COR-L47 (cell line): ENCODE results near the gene AFG1L.
"Not testable (repeated sequence)": the region's sequence is repeated elsewhere in the genome, so short reads cannot be mapped to it uniquely, and the experiment has no call there.

ENCODE experiments used
- DNase-seq: peaks from one replicate; lab custom pipeline; 2025; lab: John Stamatoyannopoulos, UW

AFG1L gene

GRCh38 chr6:108350528-108350927, 55.7 kb downstream of the AFG1L start:
- DNase-seq: no peak

GRCh38 chr6:108353853-108354252, 59.0 kb downstream of the AFG1L start:
- no peak for DNase-seq

GRCh38 chr6:108355120-108355519, 60.3 kb downstream of the AFG1L start:
- DNase-seq: no peak

GRCh38 chr6:108355890-108356289, 61.0 kb downstream of the AFG1L start:
- no peak for DNase-seq

GRCh38 chr6:108359901-108360882, 65.3 kb downstream of the AFG1L start:
- no peak for DNase-seq

- no peak for DNase-seq
Observed at GRCh38 chr6:108360919-108361311, 66.1 kb downstream of the AFG1L start.

GRCh38 chr6:108361312-108361932, 66.6 kb downstream of the AFG1L start:
- DNase-seq: no peak

GRCh38 chr6:108362455-108362854, 67.6 kb downstream of the AFG1L start:
- no peak for DNase-seq

GRCh38 chr6:108363113-108363512, 68.3 kb downstream of the AFG1L start:
- no peak for DNase-seq

GRCh38 chr6:108363889-108364313, 69.0 kb downstream of the AFG1L start:
- no peak for DNase-seq

- no peak for DNase-seq
Observed at GRCh38 chr6:108364470-108364869, 69.6 kb downstream of the AFG1L start.

- DNase-seq: no peak
Observed at GRCh38 chr6:108365478-108365877, 70.6 kb downstream of the AFG1L start.

- no peak for DNase-seq
Observed at GRCh38 chr6:108366236-108366635, 71.4 kb downstream of the AFG1L start.

GRCh38 chr6:108368431-108369030, 73.7 kb downstream of the AFG1L start:
- DNase-seq: no peak

GRCh38 chr6:108380876-108381275, 86.0 kb downstream of the AFG1L start:
- no peak for DNase-seq

GRCh38 chr6:108383981-108384380, 89.1 kb downstream of the AFG1L start:
- DNase-seq: no peak

GRCh38 chr6:108389190-108389589, 94.3 kb downstream of the AFG1L start:
- not testable (repeated sequence) for DNase-seq

- DNase-seq: no peak
Observed at GRCh38 chr6:108395297-108395696, 100.4 kb downstream of the AFG1L start.

- no peak for DNase-seq
Observed at GRCh38 chr6:108403236-108403635, 108.4 kb downstream of the AFG1L start.

GRCh38 chr6:108406943-108407342, 112.1 kb downstream of the AFG1L start:
- no peak for DNase-seq

- no peak for DNase-seq
Observed at GRCh38 chr6:108407904-108408827, 113.3 kb downstream of the AFG1L start.

- DNase-seq: no peak
Observed at GRCh38 chr6:108408861-108409260, 114.0 kb downstream of the AFG1L start.
